Pancreas (tissue), 10 donors: ENCODE results near the gene ESRRB. TPM values are rescaled to one million over a fixed set of nuclear protein-coding genes. Genes with fewer than 3 reads are reported as not detected.
"Not testable (repeated sequence)": the region's sequence is repeated elsewhere in the genome, so short reads cannot be mapped to it uniquely, and the experiment has no call there.

Experiments used
- ATAC-seq, 4 donors: fragments of 200-7000 bp; cut with Tn5 transposase; one replicate each; pipeline versions ENCODE4 v1.8.0 to v1.9.1; 2020; ENCODE audit warnings: mild to moderate bottlenecking in 4 of 4, moderate library complexity in 4 of 4
- DNase-seq, 6 donors: peaks; one replicate each; pipeline ENCODE4 v3.0.0-alpha.2; 2020
- FAIRE-seq: peaks from 2 replicates; lab custom pipeline; 2012; peaks lifted over from hg19 to GRCh38; lab: Jason Lieb, UNC
- H3K27ac ChIP-seq, 4 donors: fragments of 200-600 bp; sonication (generic); 1 replicate in 3 of 4; 2 replicates in 1 of 4; pipeline versions ENCODE4 v1.5.0 to v1.8.0; 2020
- H3K27me3 ChIP-seq, 4 donors: fragments of 200-600 bp; one replicate each; pipeline ENCODE4 v1.8.0; 2021
- H3K36me3 ChIP-seq, 3 donors: fragments of 200-600 bp; sonication (generic) in 1 of 3; one replicate each; pipeline versions ENCODE4 v1.5.0 to v1.8.0; 2020 to 2021
- H3K4me1 ChIP-seq, 3 donors: fragments of 200-600 bp; one replicate each; pipeline ENCODE4 v1.8.0; 2021
- H3K4me3 ChIP-seq, 4 donors: fragments of 200-600 bp; sonication (generic) in 2 of 4; one replicate each; pipeline versions ENCODE4 v1.5.0 to v1.8.0; 2020 to 2021
- H3K9me3 ChIP-seq, 4 donors: fragments of 200-600 bp; one replicate each; pipeline ENCODE4 v1.8.0; 2021
- CTCF ChIP-seq, 4 donors: fragments of 200-600 bp; sonication (generic) in 3 of 4; IDR thresholded peaks; one replicate each; pipeline versions ENCODE4 v1.5.0 to v1.8.0; 2021; ENCODE audit warnings: antibody characterized with exemption in 4 of 4
- WGBS, 2 donors: extraction: QIAGEN DNeasy Blood & Tissue Kit; methylation state at CpG; one replicate each; pipeline ENCODE4 v1.1.7; 2013; 5-methylcytosine and 5-hydroxymethylcytosine counted together
- intact Hi-C, 3 donors: fragments of 100-400 bp; cut with DNase I; formaldehyde crosslinking; loops; one replicate each; pipeline versions ENCODE4 v1.11.1 to v1.14.2; 2022
- polyA plus RNA-seq, 2 donors: library from polyadenylated mRNA; stranded (reverse); fragments of 200-250 nt; gene quantifications; one replicate each; pipeline ENCODE4 v1.2.3, GENCODE V29; 2013
- total RNA-seq, 6 donors: library from RNA; stranded (reverse); fragmentation: NEBNext Ultra II Directional in 4 of 6; extraction: Animal tissue kit (Norgen Biotek cat#: 25700) in 4 of 6; gene quantifications; one replicate each; pipeline versions ENCODE4 v1.2.1 to v1.2.4, GENCODE V29; 2021 to 2023
- donor health status: healthy with polysubstance abuse.
- donor health status: DM: no; HTN: no; CAD: no; lungs with moderate emphysema.
- donor health status: DM: no; HTN: no; CAD: no.
- donor health status: control.
- donor health status: control.
- donor health status: Bipolar disorder and iron deficiency.
- donor health status: DM: yes; HTN: yes; CAD: no.
- donor health status: DM: no; HTN: no; CAD: no.
- donor health status: DM: no; HTN: no; CAD: no.
- donor health status: DM: yes; HTN: yes; CAD: no.

The ESRRB gene
- total and polyA plus RNA-seq, 8 donors, result 0.14 to 0.85 (median 0.50) TPM; not detected in 2

- H3K9me3 ChIP-seq, result no peaks in the 10 kb centered on the region
- H3K36me3 ChIP-seq, result no peaks in the 10 kb centered on the region
- FAIRE-seq (no peak), DNase-seq (no peak), ATAC-seq (no peak)
- intact Hi-C loops, result no loop called here
- 66 to 72% methylated on average over 3 of the region's 3 CpGs for whole genome bisulfite sequencing, 2 donors
- no peaks in the 10 kb centered on the region for H3K4me1 ChIP-seq
- H3K27me3 ChIP-seq, result no peaks in the 10 kb centered on the region
- no peak overlapping the region for H3K27ac ChIP-seq
- no peak for TF ChIP-seq CTCF (IDR thresholded peaks at IDR 0.05)
- no peak overlapping the region for H3K4me3 ChIP-seq
Measured at GRCh38 chr14:76531085-76531484, 155.1 kb downstream of the ESRRB start.

GRCh38 chr14:76531821-76532318 lies 155.9 kb downstream of the ESRRB start:
- WGBS, 2 donors, result 80% methylated on average over 15 of the region's 15 CpGs
- DNase-seq (no peak), FAIRE-seq (no peak), ATAC-seq (no peak)
- Histone ChIP-seq H3K27ac (no peak overlapping the region), H3K36me3 (no peaks in the 10 kb centered on the region), H3K4me3 (no peak overlapping the region), H3K4me1 (no peaks in the 10 kb centered on the region), H3K27me3 (no peaks in the 10 kb centered on the region), H3K9me3 (no peaks in the 10 kb centered on the region)
- intact Hi-C loops, result no loop called here
- TF ChIP-seq CTCF (IDR thresholded peaks at IDR 0.05), result no peak

- H3K9me3 ChIP-seq, H3K4me3 ChIP-seq, DNase-seq, FAIRE-seq, H3K4me1 ChIP-seq, ATAC-seq, intact Hi-C loops, H3K27me3 ChIP-seq, H3K27ac ChIP-seq, H3K36me3 ChIP-seq: not testable (repeated sequence)
- WGBS, 2 donors, result 95 to 98% methylated on average over 20 to 24 of the region's 25 CpGs
Measured at GRCh38 chr14:76536636-76537035, 160.7 kb downstream of the ESRRB start.

GRCh38 chr14:76537906-76538647 lies 162.1 kb downstream of the ESRRB start:
- FAIRE-seq, result no peak
- intact Hi-C loops, result no loop called here
- no peaks in the 10 kb centered on the region for H3K36me3 ChIP-seq

GRCh38 chr14:76538648-76539008 lies 162.7 kb downstream of the ESRRB start:
- Histone ChIP-seq H3K27ac (no peak overlapping the region), H3K9me3 (no peaks in the 10 kb centered on the region), H3K36me3 (no peaks in the 10 kb centered on the region), H3K27me3 (no peaks in the 10 kb centered on the region), H3K4me3 (no peak overlapping the region), H3K4me1 (no peaks in the 10 kb centered on the region)
- DNase-seq (no peak), ATAC-seq (no peak), FAIRE-seq (no peak)
- intact Hi-C loops, result no loop called here
- 44 to 53% methylated on average over 1 of the region's 1 CpG for WGBS, 2 donors
- TF ChIP-seq CTCF (IDR thresholded peaks at IDR 0.05), result no peak

More at GRCh38 chr14:76537906-76538647, 162.1 kb downstream of the ESRRB start:
- H3K27ac ChIP-seq, result no peak overlapping the region
- ATAC-seq, result no peak
- H3K27me3 ChIP-seq, result no peaks in the 10 kb centered on the region
- no peaks in the 10 kb centered on the region for H3K4me1 ChIP-seq
- TF ChIP-seq CTCF (IDR thresholded peaks at IDR 0.05), result no peak
- no peaks in the 10 kb centered on the region for H3K9me3 ChIP-seq
- H3K4me3 ChIP-seq, result no peak overlapping the region
- DNase-seq, result no peak
- 49 to 59% methylated on average over 10 of the region's 10 CpGs for whole genome bisulfite sequencing, 2 donors
